Cardiac fibroblast (primary cell): ENCODE results near the gene KCTD17.
"Not testable (repeated sequence)": the region's sequence is repeated elsewhere in the genome, so short reads cannot be mapped to it uniquely, and the experiment has no call there.

Experiments used
- DNase-seq, 2 donors: peaks; one replicate each; pipeline versions ENCODE4 v3.0.0 to v3.0.0-alpha.2; 2010; ENCODE audit warnings: low read depth in 2 of 2
- H3K4me3 ChIP-seq, 2 donors: replicated peaks in 1 of 2; 1 replicate in 1 of 2; 2 replicates in 1 of 2; pipeline ENCODE4 v1.5.1; 2011; ENCODE audit warnings: low read depth in 2 of 2, low read length in 2 of 2, mild to moderate bottlenecking in 2 of 2, moderate library complexity in 1 of 2
- CTCF ChIP-seq: IDR thresholded peaks from one replicate; pipeline ENCODE4 v1.5.1; 2011; ENCODE audit warnings: low read depth, mild to moderate bottlenecking, low read length, inconsistent platforms

The KCTD17 gene

DNA sequence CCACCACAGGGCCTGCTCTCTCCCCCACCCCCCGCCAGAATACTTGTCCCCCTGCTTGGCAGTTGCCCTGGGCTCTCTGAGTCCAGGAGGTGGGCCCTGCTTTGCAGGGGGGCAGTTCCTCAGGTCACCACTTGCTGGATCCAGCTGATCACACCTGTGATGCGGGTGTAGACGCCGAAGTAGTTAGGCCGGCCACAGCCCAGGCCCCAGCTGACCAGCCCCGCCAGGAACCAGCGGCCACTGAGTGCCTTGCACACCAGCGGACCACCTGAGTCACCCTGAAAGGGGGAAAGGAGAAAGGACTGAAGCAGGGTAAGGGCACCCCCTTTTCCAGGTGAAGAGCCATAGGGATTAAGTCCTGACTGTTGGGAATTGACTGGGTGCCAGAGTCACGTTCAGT is 14.4 kb downstream of the KCTD17 start:
- DNase-seq, result no peak
- H3K4me3 ChIP-seq, result no peak overlapping the region
- TF ChIP-seq CTCF, result no peak

- H3K4me3 ChIP-seq, result no peak overlapping the region
- TF ChIP-seq CTCF, result no peak
- DNase-seq, result no peak
Observed at GRCh38 chr22:37067428-37067827, 15.9 kb downstream of the KCTD17 start.

GRCh38 chr22:37068859-37069258 is 17.3 kb downstream of the KCTD17 start:
- DNase-seq, result no peak

GRCh38 chr22:37069319-37069718 is 17.8 kb downstream of the KCTD17 start:
- no peak overlapping the region for H3K4me3 ChIP-seq
- no peak for TF ChIP-seq CTCF
- no peak for DNase-seq

More at GRCh38 chr22:37068859-37069258, 17.3 kb downstream of the KCTD17 start:
- no peak overlapping the region for H3K4me3 ChIP-seq
- TF ChIP-seq CTCF, result no peak

DNA sequence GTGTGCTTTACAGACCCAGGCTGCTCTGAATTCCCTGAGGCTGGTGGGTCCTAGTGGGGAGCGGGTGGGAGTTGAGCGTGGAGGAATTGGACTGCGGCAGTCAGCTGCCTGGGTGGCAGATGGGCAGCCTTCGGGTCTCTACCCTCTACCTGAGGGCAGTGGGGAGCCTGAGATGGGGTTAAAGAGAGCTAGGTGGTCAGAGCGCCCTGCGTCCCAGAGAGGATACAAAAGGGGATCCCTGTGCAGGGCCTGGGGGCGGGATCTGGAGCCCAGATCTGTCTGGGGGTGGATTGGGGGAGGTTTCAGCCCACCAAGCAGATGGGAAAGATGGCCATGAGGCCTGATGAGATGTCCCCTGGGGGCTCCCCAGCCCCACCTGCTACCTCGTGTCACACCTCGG is 18.2 kb downstream of the KCTD17 start:
- H3K4me3 ChIP-seq, result no peak overlapping the region
- no peak for DNase-seq
- TF ChIP-seq CTCF, result no peak

- no peak for TF ChIP-seq CTCF
- no peak overlapping the region for H3K4me3 ChIP-seq
- no peak for DNase-seq
Observed at GRCh38 chr22:37070334-37070733, 18.8 kb downstream of the KCTD17 start.

- no peak for DNase-seq
- no peak for TF ChIP-seq CTCF
Observed at GRCh38 chr22:37070744-37071143, 19.2 kb downstream of the KCTD17 start.

GRCh38 chr22:37071850-37072592 is 20.5 kb downstream of the KCTD17 start:
- not testable (repeated sequence) for DNase-seq, H3K4me3 ChIP-seq

More at GRCh38 chr22:37070744-37071143, 19.2 kb downstream of the KCTD17 start:
- H3K4me3 ChIP-seq, result no peak overlapping the region
